GM18517 (cell line): Measurements from ENCODE around the gene E4F1.
"Not testable (repeated sequence)": the region's sequence is repeated elsewhere in the genome, so short reads cannot be mapped to it uniquely, and the experiment has no call there.

Experiments used
- ATAC-seq: cut with Tn5 transposase; IDR thresholded peaks from one replicate; pipeline ENCODE4 v1.9.1; 2021; ENCODE audit warnings: mild to moderate bottlenecking, moderate library complexity; ENCODE audit not compliant: unreplicated experiment

The E4F1 gene

DNA sequence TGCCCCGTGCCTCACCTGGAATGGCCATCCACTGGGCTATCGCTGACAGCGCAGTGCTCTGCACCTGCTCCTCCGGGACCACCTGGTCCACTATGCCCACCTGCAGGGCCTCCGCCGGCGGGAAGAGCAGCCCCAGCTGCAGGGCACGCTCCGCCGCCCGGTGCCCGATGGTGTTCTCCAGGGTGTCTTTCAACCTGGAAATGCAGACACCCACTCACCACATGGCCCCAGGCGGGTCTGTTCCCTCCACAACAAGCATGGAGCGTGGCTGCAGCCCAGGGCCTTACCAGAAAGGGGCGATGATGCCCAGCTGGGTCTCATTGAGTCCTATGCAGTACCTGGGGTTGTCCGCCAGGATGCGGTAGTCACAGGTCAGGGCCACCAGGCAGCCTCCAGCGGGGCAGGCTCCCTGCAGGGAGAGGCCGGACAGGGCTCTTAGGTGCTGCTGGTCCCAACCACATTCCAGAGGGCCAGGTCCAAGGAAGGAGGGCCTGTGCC lies 19.7 kb downstream of the E4F1 start:
- ATAC-seq: no peak

DNA sequence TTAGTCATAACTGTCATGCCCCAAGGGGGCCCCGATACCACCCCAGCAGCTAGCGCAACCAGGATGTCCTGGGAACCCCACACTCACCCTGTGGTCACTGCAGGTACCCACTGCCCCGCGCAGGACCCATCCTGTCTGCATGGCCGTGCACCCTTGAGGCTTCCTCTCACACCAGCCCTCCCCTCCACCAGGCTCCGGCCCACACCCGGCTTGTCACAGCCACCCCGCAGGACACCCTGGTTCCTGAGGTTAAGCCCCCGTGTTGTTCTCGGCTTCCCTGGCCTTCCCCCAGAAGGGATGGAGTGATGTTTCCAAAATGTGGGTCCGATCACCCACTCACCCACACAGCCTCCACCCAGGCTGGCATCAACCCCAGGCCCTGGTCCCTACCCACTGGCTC lies 20.4 kb downstream of the E4F1 start:
- no peak for ATAC-seq

DNA sequence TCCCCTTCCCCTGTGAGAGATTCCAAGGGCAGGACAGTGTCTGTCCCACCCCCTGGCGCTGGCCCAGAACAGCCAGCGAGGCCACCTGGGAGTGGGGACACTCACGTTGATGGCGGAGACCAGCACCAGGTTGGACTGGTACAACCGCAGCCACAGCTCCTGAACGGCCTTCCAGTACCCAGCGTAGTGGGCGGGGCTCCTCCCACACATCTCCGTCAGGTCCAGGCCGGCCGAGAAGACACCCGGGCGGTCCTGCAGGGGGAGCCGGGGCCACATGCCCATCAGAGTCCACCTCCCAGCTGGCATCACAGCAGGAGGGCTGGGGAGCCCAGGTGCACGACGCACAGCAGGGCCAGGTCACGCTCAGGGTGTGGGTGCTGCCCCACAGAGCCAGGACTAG lies 20.9 kb downstream of the E4F1 start:
- ATAC-seq: no peak

DNA sequence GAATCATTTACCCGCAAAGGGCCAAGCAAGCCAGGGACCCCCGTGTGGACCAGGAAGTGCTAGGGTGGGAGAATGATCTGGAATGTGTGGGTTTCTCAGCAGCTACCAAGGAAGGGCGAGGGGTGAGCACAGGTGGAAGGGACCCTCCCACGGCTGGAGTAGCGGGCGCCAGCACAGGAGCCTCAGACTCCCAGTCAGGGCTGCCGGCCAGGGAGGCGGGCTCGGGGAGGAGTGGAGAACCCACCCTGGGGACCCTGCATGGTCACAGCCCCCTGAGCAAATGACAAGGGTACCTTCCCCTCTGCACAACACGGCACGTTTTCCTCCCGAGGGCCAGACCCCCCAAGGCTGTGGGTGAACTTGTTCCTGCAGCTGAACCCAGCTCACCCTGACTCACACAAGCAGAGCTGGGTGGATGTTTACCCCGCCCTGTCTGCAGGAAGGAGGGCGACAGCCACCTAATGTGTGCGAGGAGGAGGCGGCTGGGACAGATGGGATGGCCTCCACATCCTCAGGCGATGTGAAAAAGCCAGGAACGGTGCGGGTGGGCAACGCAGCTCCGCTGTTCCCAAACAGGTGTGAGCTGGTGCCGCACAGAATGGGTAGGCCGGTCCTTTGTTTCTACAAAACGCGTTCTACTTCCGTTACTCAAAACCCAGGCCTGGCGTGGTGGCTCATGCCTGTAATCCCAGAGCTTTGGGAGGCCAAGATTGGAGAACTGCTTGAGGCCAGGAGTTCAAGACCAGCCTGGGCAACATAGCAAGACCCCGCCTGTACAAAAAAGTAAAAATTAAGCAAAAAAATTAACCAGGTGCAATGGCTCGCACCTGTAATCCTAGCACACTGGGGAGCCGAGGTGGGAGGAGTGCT lies 21.8 kb downstream of the E4F1 start:
- no peak for ATAC-seq

DNA sequence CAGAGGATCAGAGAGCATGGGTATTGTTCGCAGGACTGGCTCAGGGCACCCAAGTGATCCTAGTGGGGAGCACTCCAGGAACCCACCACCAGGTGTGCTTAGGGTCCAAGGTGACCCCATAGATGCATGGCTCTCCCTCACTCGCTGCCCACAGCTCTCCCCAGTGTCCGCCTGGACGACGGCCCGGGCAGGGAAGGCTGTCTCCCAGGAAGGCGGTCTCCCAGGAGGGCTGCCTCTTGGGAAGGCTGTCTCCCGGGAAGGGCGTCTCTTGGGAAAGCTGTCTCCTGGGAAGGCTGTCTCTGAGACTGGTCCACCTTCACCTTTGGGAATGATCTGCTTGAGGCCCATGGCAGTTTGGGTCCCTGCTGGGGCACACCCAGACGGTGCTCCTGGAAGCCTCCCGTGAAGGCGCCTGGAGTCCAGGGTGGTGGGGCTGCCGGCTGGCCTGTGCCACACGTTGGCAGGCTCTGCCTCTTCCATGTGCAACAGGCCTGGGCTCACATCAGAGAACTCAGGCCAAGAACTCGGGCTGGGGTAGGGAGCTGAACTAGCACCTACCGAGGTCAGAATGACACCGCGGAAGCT lies 23.0 kb downstream of the E4F1 start:
- no peak for ATAC-seq

DNA sequence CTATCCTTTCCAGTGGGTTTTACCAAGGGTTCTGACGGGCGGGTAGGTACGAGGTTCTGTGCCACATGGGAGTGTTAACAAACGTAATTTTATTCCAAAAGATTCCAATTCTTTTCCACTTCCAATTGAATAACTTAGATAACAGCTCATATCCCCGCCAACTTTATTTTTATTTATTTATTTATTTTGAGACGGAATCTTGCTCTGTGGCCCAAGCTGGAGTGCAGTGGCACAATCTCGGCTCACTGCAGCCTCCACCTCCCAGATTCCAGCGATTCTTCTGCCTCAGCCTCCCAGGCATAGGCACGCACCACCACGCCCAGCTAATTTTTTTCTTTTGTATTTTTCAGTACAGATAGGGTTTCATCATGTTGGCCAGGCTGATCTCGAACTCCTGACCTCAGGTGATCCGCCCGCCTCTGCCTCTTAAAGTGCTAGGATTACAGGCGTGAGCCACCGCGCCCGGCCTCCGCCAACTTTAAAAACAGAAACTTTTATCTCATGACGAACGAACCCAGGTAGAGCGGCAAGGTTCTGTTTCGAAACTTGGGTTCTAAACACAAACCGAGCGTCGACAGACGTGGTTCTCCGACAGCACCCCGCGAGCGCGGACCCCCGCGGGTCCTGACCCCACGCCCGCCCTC lies 27.4 kb downstream of the E4F1 start:
- no peak for ATAC-seq

DNA sequence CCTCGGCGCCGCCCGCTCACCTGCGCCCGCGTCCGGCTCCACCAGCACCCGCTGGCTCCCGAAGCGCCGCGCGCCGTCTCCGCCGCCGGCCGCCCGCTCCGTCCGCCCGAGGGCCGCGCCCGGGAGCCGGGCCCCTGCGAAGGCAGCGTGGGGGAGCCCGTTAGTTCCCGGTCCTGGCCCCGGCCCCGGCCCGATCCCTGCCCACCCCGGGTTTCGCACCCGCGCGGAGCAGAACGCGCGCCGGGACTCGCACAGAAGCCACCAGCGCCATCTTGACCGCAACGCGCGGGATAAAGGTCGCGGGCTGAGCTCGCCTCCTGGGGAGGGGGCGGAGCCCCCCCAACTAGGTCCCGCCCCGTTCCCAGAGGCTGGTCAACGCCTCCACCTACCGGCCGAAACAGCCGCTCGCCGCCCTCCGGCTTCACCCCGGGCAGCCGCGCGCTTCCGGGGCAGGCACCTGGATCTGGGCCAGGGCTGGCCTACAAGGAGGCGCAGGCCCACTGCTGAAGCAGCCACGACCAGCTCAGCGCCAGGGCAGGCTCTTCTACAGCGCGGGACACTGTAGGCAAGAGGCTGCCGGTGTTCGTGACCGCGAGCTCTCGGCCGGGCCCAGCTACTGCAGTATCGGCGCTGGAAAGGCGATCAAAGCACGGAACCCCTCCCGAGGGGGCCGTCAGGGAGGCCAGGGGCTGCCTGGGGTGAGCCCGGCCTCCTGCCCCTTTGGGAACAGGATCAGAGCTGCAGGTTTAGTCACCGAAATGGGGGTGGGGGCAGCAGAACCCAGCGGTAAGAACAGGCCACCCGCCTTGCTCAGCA lies 28.1 kb downstream of the E4F1 start, which contains the start of gene ECI1:
Gene ECI1, minus strand, starts transcription at position 292 of the 816 bp plus-strand sequence. Its CDS starts 21 bp downstream, at position 271.
- peak; percentile 77 for ATAC-seq

DNA sequence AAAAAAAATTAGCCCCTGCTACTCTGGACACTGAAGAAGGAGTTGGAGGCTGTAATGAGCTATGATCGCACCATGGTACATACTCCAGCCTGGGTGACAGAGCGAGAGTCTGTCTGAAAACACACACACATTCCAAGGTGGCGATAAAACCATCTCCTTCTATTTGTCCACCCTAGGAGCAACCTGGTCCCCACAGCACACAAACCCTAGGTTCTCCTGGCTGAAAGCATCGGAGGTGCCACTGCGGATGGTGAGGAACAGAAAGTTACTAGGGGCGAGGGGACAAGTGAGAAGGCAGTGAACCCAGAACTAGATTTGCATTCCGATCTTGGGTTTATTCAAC lies 29.4 kb downstream of the E4F1 start:
- ATAC-seq: no peak

DNA sequence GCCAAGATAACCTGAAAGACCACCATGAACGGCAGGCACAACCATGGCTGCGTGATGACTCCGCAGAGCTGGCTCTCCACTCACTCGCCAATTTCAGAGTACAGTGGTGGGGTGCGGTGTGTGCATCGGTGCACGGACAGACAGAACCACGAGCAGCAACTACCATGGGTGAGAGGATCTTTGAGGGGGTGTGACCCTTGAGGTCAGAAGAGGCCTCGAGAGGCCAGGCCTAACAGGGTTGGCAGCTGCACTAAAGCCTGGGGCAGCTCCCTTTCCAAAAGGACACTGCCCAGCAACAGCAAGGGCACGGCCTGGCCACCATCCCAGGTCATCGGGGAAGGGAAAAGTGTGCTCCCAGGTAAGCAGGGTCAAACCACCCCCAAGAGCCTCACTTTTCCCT lies 29.9 kb downstream of the E4F1 start:
- ATAC-seq: no peak

DNA sequence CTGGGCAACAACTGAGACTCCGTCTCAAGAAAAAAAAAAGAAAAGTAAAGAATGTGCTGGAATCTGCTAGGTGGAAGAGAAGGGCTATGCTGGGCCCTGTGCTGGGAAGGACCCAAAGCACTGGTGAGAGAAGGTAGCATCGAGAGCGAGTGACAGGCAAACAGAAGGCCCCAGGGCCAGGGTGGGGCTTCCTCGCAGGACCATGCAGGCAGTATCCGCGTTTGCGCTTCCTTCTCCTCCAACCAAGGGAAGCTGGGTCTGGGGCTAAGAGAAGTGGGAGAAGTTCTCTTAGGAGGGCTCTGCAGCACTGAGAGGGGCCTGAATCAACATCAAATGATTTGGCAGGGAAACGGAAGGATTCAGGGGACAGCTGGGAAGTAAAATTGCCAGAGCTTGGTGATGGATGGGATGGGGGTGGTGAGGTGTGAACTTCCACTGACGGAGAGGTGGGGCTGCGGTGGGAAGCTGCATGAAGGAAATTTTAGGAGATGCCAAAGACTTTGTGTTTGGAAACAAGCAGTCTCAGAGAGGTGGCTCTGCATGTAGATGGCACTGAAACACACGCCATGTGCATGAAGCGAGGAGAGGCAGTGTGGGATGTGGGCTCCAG lies 33.2 kb downstream of the E4F1 start:
- ATAC-seq: no peak

DNA sequence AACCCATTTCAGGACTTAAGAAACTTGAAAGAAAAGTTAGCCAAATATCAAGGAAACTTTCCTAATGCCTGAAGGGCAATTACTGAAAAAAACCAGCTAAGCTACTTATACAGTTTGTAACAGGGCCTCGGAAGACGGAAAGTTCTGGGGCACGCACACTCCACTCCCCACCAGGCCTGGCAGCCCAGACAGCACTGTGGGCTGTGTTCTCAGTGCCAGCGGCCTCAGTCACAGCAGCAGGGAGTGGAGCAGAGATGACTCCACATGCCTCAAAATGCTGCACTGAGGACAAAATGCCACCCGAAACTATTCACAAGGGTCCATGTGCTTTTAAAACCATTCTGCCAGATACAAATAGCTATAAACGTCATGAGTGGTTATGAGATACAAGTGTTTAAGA lies 34.3 kb downstream of the E4F1 start:
- no peak for ATAC-seq

DNA sequence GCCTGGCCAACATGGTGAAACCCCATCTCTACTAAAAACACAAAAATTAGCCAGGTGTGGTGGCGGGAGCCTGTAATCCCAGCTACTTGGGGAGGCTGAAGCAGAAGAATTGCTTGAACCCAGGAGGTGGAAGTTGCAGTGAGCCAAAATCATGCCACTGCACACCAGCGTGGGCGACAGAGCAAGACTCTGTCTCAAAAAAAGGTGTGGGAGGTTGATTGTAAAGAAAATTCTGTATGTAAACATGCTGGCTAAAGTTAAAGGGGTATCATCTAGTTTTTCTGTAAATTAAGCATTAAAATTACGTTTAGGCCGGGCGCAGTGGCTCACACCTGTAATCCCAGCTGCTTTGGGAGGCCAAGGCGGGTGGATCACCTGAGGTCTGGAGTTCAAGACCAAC lies 35.1 kb downstream of the E4F1 start:
- ATAC-seq: not testable (repeated sequence)

DNA sequence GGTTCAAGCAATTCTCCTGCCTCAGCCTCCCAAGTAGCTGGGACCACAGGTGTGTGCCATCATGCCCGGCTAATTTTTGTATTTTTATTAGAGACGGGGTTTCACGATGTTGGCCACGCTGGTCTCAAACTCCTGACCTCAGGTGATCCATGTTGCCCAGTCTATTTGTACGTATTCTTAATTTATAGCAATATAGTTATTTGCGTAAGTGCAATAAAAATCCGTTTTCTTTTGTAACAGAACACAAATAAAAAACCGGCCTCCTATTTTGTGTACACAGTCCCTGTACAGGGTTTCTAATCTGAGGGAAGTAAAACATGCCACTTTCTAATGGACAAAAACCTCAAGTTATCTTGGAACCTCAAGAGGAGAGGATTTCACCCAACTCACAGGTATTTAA lies 36.9 kb downstream of the E4F1 start:
- ATAC-seq: no peak

DNA sequence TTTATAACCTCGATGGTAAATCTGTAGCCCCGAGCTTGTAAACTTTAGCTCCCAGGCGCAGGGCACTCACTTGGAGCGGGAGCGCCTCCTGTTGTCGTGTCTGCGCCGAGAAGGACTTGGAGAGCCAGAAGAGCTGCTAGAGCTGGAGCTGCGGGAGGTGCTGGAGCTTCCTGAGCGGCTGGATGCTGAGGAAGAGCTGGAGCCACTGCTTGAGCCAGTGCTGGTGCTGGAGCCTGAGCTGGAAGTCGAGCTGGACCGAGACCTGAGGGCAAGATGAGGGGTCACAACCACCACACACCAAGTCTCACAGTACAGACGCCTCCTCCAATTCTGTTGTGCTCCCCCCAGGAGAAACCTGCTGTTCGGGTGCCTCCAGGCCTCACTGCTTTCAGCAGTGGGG lies 39.6 kb downstream of the E4F1 start:
- not testable (repeated sequence) for ATAC-seq

DNA sequence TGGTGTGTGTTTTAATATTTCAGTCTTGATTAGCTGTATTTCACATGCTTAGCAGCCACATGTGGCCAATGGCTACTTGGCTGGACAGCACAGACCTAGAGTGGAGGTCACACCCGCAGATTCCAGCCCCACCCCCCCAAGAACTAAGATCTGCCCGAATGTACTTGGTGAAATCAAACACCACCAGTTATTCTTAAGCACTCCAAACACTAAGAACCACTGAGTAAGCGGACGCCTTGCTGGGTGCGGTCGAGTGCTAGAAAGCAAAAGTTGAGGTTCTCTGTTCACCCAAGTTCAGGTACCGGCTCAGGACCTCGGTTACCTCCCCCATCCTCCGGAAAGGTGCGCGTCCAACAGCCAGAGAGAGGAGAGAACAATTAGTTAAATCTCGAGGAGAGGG lies 43.5 kb downstream of the E4F1 start:
- not testable (repeated sequence) for ATAC-seq

DNA sequence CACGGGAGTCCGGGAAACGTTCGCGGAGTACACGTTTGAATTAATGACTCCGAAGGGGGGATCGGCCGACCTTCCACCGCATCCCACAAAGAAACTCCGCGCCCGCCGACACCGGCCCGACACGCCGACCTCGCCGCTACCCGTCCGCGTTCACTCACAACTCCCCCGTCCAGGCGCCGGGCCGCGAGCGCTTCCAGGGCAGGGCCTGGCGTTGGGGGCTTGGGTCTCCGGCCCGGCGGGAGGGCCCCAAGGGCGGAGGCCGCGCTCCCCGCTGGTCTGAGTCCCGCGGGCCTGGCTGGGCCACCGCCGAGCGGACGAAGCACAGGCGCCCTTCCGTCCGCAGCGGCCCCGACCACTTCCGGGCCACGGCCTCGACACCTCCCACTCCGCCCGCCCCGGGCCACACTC lies 44.1 kb downstream of the E4F1 start:
- ATAC-seq: peak; percentile 48

DNA sequence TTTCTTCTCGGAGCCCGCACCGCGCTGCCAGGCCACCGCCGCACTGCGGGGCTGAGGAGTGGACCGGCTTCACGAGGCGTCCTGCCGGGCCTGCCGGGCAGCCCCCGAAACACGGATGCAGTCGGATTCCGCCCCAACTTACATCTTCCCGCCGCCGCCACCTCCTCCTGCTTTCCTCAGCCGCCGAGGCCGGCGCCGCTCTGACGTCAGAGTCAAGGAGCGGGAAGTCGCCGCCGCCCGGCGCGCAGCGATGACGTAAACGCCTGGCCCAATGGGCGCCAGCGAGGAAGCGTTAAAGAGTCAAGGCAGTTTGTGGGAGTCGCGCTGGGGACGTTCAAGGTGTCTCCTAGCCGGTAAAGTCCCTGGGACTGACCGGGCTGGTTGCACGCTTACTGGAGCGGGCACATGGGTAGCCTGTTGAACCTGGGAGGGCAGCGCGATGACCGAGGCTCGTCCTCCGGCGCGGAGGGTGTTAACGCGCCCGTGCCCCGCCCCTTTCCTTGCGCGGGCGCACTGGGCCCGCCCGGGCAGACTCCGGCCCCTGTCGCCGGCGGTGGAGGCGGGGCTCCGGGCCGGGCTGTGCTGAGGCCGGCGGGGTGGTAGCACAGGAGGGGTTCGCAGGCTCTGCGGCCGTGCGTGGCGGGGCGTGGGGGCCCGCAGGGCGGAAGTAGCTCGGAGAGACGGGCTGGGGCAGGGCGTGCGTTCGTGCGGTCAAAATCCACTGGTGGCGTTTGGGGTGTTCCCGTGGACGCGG lies 44.7 kb downstream of the E4F1 start, which contains the start of gene RNPS1:
Gene RNPS1, minus strand, starts transcription at position 214 of the 754 bp plus-strand sequence. CDS start 3,483 bp downstream, outside the sequence.
- ATAC-seq: peak; percentile 67

DNA sequence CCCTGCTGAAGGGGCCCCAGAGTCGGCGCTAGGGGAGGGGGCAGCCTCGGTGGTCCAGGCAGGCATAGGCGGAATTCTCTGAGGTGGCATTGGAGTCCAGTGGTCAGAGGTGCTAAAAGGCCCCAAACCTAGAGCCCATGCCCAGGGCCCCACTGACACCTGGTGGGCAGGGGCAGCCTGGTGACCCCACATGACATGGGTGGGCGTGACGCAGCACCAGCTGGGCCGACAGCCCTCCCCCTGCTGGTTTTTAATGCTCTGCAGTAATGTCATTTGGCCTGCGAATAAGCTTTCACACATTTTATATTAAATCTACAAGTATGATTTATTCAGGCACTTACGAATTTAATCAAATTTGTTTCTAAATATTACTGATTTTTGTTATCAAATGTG lies 46.7 kb downstream of the E4F1 start:
- no peak for ATAC-seq

DNA sequence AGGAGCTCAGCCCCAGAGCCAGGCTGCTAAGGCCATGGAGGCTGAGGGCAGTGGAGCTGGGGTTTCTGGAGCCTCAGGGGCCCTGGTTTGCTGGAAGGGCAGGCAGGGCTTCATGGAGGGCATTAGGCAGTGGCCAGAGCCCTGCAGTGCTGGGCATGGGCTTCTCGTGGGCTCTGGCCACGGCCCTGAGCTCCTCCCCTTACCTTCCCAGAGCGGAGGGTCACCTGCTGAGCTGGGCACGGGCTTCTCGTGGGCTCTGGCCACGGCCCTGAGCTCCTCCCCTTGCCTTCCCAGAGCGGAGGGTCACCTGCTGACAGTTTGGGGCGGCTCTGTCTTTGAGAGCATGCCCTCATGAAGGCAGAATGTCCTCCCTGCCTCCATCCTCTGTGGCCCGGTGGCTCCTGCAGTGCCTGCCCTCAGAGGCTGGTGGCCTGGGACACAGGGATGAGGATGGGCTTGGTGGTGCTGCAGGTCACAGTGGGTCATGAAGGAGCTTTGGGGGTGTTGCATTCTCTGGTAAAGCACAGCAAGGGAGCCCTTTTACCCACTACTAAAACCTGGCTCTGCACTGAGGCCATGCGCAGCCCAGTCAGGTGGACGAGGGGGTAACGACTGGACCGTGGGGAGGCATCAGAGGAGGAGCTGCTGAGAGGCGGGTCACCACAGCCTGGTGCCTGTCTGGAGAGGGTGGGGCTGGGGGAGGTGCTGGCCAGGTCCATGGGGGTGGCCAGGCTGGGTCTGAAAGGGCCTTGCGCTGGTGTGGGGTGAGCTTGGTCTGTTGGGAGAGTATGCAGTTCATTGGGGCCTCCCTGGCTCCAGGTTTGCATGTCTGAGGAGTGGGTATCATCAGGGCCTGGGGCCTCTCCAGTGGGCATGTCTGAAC lies 47.4 kb downstream of the E4F1 start:
- no peak for ATAC-seq
